Fibroblast of lung (primary cell): ENCODE results near the gene PHF21A. TPM values are rescaled to one million over a fixed set of nuclear protein-coding genes. Genes with fewer than 3 reads are reported as not detected.

Experiments
- DNase-seq, 2 donors: peaks; one replicate each; pipeline versions ENCODE4 v3.0.0 to v3.0.0-alpha.2; 2010; ENCODE audit warnings: low read depth in 2 of 2
- H2AFZ ChIP-seq: 2 replicates; pipeline ENCODE4 v1.5.1; 2012; ENCODE audit warnings: low read length, control low read depth, inconsistent platforms
- H3K27ac ChIP-seq: 2 replicates; pipeline ENCODE4 v1.5.1; 2011; ENCODE audit warnings: low read length, control low read depth; ENCODE audit not compliant: insufficient read depth
- H3K27me3 ChIP-seq: 2 replicates; pipeline ENCODE4 v1.5.1; 2011; ENCODE audit warnings: mild to moderate bottlenecking, low read length; ENCODE audit not compliant: control insufficient read depth, insufficient read depth
- H3K36me3 ChIP-seq: 2 replicates; pipeline ENCODE4 v1.5.1; 2011; ENCODE audit warnings: low read length; ENCODE audit not compliant: control insufficient read depth, insufficient read depth
- H3K4me1 ChIP-seq: 2 replicates; pipeline ENCODE4 v1.5.1; 2011; ENCODE audit warnings: low read length; ENCODE audit not compliant: control insufficient read depth, insufficient read depth; ENCODE audit errors: extremely low read depth
- H3K4me2 ChIP-seq: 2 replicates; pipeline ENCODE4 v1.5.1; 2011; ENCODE audit warnings: low read length, control low read depth; ENCODE audit not compliant: insufficient read depth; ENCODE audit errors: extremely low read depth
- H3K4me3 ChIP-seq, 4 experiments: fragments of 200-600 bp in 1 of 4; sonication (generic) in 1 of 4; replicated peaks in 1 of 4; 2 replicates each; pipeline ENCODE4 v1.5.1; 2011 to 2016; ENCODE audit warnings: low read length in 4 of 4, low read depth in 3 of 4, mild to moderate bottlenecking in 3 of 4, control low read depth in 2 of 4, inconsistent platforms in 1 of 4, mixed read lengths in 1 of 4; ENCODE audit not compliant: insufficient read depth in 1 of 4; ENCODE audit errors: control extremely low read depth in 1 of 4
- H3K79me2 ChIP-seq: 2 replicates; pipeline ENCODE4 v1.5.1; 2012; ENCODE audit warnings: mild to moderate bottlenecking, low read length, inconsistent platforms; ENCODE audit not compliant: control insufficient read depth, insufficient read depth
- H3K9ac ChIP-seq: 2 replicates; pipeline ENCODE4 v1.5.1; 2011; ENCODE audit warnings: mild to moderate bottlenecking, low read length, control low read depth; ENCODE audit not compliant: insufficient read depth
- H3K9me3 ChIP-seq: 2 replicates; pipeline ENCODE4 v1.5.1; 2012; ENCODE audit warnings: low read depth, low read length; ENCODE audit not compliant: control insufficient read depth, insufficient read depth
- H4K20me1 ChIP-seq: 2 replicates; pipeline ENCODE4 v1.5.1; 2011; ENCODE audit warnings: low read length; ENCODE audit not compliant: control insufficient read depth, insufficient read depth; ENCODE audit errors: extremely low read depth
- CTCF ChIP-seq, 2 donors: IDR thresholded peaks in 1 of 2; conservative IDR thresholded peaks in 1 of 2; 1 replicate in 1 of 2; 2 replicates in 1 of 2; pipeline ENCODE4 v1.5.1; 2011 to 2012; ENCODE audit warnings: low read length in 2 of 2, control low read depth in 1 of 2, inconsistent platforms in 1 of 2, low read depth in 1 of 2, mild to moderate bottlenecking in 1 of 2
- EZH2 ChIP-seq: IDR thresholded peaks from 2 replicates; pipeline ENCODE4 v1.5.1; 2012; ENCODE audit warnings: low read length, control low read depth, mild to moderate bottlenecking; ENCODE audit errors: missing control alignments
- polyA plus RNA-seq, 2 donors: library from polyadenylated mRNA; depleted of rRNA in 1 of 2; stranded (reverse) in 1 of 2; unstranded in 1 of 2; fragments of >200 nt; gene quantifications; 2 replicates each; pipeline ENCODE4 v1.2.1, GENCODE V29; 2011 to 2012; ENCODE audit warnings: missing spikeins in 1 of 2
- total RNA-seq: library from RNA; depleted of rRNA; stranded (reverse); fragments of >200 nt; gene quantifications from 2 replicates; pipeline ENCODE4 v1.2.1, GENCODE V29; 2014

The PHF21A gene
- total and polyA plus RNA-seq, 2 donors (not counting 1 experiment from before 2014, with no cell fraction given) = 18.5 to 21.0 TPM

GRCh38 chr11:46105134-46105628 lies 16.1 kb downstream of the PHF21A start:
- DNase-seq = peak in 1 of 2 donors; percentile 7
- Histone ChIP-seq H3K9me3 (no peaks in the 10 kb centered on the region), H3K9ac (no peak overlapping the region), H3K4me3 (no peak overlapping the region), H2AFZ (no peak overlapping the region), H4K20me1 (no peaks in the 10 kb centered on the region), H3K4me1 (peaks cover 2% of the 10 kb centered on the region), H3K79me2 (peaks cover 40% of the 10 kb centered on the region), H3K27ac (no peak overlapping the region), H3K4me2 (peak overlapping the region; percentile 7), H3K36me3 (no peaks in the 10 kb centered on the region), H3K27me3 (no peaks in the 10 kb centered on the region)
- TF ChIP-seq EZH2 (no peak), CTCF (conservative IDR thresholded peaks at IDR 0.05 in 1 of 2, IDR thresholded peaks at IDR 0.05 in 1 of 2; ENCODE audit: low read depth in 1 of 2, low read length in 2 of 2) (no peak)

GRCh38 chr11:46102843-46103242 lies 18.4 kb downstream of the PHF21A start:
- no peak for DNase-seq
- Histone ChIP-seq H3K27me3 (no peaks in the 10 kb centered on the region), H3K9ac (no peak overlapping the region), H4K20me1 (no peaks in the 10 kb centered on the region), H3K27ac (no peak overlapping the region), H2AFZ (no peak overlapping the region), H3K4me1 (peaks cover 7% of the 10 kb centered on the region), H3K4me2 (no peak overlapping the region), H3K9me3 (no peaks in the 10 kb centered on the region), H3K4me3 (no peak overlapping the region), H3K79me2 (peaks cover 46% of the 10 kb centered on the region), H3K36me3 (no peaks in the 10 kb centered on the region)
- TF ChIP-seq CTCF (conservative IDR thresholded peaks at IDR 0.05 in 1 of 2, IDR thresholded peaks at IDR 0.05 in 1 of 2; ENCODE audit: low read depth in 1 of 2, low read length in 2 of 2) (no peak), EZH2 (no peak)

GRCh38 chr11:46100670-46101069 lies 20.6 kb downstream of the PHF21A start:
- DNase-seq = peak in 1 of 2 donors; percentile 11
- Histone ChIP-seq H3K27ac (peak overlapping the region; percentile 70), H3K4me2 (peak overlapping the region; percentile 77), H3K4me1 (peaks cover 7% of the 10 kb centered on the region), H3K4me3 (peak overlapping the region in 1 of 4 experiments; percentile 36), H3K9ac (no peak overlapping the region), H3K9me3 (no peaks in the 10 kb centered on the region), H3K27me3 (no peaks in the 10 kb centered on the region), H3K36me3 (no peaks in the 10 kb centered on the region), H2AFZ (no peak overlapping the region), H3K79me2 (peaks cover 46% of the 10 kb centered on the region), H4K20me1 (no peaks in the 10 kb centered on the region)
- no peak for TF ChIP-seq EZH2
- TF ChIP-seq CTCF (conservative IDR thresholded peaks at IDR 0.05 in 1 of 2, IDR thresholded peaks at IDR 0.05 in 1 of 2; ENCODE audit: low read depth in 1 of 2, low read length in 2 of 2) = no peak
